Activated T-helper 1 cell treated with Interleukin-2 at 50 U/mL for 16 hours (primary cell): ENCODE results near the gene MTAP.

Source experiments
- DNase-seq: peaks from one replicate; pipeline ENCODE4 v3.0.0-alpha.2; 2020; ENCODE audit warnings: low read depth

Gene MTAP

DNA sequence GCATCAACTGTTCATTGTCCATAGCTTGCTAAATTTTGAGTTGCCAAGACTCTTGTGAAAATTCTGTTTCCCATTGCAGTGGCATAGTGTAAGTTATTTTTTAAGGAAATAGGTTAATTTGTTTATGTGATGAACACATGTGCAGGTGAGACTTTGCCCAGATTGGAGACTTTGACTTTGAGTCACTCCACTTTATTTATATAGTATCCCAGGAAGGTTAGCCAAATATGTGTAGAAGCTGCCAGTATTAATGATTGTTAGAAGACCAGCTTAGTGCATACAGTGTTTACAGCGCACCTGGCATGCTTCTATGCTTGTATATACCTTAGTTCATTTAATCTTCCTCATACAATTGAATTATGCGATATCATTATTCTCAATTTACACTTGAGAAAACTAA, 51.0 kb downstream of the MTAP start:
- DNase-seq = no peak

DNA sequence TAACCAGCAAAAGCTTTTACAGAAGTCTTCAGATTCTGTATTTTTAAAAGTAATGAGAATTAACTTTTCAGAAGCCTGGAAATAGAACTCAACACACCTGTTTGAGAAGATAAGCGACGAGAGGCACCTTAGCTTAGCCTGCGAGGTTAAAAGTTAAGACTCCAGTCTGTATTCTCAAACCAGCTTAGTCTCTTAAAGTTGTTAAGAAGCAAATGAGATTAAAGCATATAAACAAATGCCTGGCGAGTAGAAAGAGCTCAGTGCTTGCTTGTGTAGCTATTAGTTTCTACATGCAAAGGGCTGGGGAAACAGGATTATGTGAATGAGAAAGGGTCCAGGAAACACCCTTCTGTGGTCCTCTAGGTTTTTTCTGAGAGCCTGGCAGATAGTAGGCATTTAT, 51.7 kb downstream of the MTAP start:
- DNase-seq = no peak

DNA sequence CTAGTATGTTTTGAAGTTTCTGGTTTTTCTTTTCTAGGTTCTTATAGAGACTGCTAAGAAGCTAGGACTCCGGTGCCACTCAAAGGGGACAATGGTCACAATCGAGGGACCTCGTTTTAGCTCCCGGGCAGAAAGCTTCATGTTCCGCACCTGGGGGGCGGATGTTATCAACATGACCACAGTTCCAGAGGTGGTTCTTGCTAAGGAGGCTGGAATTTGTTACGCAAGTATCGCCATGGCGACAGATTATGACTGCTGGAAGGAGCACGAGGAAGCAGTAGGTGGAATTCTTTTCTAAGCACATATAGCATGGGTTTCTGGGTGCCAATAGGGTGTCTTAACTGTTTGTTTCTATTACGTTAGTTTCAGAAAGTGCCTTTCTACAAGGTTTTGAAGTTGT, 52.2 kb downstream of the MTAP start:
- no peak for DNase-seq

DNA sequence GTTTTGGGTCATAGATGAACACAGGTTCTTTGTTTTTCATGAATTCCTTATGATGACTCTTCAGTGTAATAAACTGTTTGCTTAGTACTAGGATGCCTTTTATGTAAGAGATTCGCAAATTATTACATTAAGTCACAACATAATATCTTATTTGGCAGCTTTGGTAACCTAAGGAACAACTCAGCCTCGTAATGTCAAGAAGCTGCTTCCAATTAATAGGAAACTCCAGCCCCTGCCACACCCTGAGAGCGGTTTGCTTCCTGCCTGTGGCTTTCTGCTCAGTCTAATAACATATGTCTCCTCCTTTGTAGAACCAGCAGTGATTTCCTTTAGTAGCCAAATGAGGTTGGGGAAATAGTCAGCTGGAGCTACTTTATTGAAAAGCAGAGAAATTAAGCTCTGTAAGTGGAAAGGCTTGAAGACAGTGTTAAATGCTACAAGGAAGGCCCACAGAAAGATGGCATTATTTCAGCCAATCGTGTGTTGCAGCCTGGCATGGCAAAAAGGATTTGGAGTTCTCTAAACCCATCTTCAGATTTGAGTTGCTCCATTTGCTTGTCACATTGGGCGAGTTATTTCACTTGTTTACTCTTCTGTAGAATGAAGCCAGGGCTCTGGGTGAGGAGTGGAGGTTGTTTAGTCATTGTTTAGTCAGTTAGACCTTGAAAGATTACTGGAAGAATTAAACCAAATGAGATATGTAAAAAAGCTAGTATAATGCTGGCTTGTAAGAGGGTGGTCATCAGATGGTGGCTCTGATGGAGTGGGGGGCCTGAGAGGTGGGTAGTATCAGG, 54.1 kb downstream of the MTAP start:
- no peak for DNase-seq

DNA sequence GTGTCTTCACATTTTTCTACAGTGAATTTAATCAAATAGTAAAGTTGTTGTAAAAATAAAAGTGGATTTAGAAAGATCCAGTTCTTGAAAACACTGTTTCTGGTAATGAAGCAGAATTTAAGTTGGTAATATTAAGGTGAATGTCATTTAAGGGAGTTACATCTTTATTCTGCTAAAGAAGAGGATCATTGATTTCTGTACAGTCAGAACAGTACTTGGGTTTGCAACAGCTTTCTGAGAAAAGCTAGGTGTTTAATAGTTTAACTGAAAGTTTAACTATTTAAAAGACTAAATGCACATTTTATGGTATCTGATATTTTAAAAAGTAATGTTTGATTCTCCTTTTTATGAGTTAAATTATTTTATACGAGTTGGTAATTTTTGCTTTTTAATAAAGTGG, 60.4 kb downstream of the MTAP start:
- no peak for DNase-seq

DNA sequence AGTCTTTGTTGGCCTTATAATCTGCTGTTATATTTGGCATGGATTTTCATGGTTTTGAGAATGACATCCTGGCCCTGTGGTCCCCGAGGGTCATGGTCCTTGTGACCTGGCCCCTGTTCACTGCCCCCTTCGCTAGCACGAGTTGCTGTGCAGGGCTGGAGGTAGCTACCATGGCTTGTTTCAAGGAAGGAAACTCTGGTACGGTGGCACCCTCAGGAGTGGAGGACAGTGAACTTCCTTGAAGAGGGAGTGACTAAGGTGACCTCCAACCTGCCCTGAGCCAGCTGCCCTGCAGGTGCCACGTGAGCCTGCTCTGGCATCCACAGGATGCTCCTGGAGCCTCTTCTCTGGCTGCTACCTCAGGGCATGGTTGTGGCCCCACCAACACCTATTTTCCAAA, 62.1 kb downstream of the MTAP start:
- DNase-seq = no peak

DNA sequence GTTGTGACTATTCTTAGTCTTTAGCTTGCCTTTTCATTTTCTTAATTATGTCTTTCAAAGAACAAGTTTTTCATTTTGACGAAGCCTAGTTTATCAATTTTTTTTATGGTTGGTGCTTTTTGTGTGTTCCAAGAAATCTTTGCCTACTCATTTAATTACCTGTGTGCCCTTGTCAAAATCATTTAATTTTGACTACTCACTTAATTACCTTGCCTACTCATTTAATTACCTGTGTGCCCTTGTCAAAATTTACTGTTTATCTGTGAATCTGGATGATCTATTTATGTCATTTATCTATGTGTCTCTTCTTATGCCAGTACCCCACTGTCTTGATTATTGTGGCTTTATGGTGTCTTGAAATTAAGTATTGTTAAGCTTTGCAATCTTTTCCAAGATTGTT, 63.9 kb downstream of the MTAP start:
- DNase-seq = no peak

DNA sequence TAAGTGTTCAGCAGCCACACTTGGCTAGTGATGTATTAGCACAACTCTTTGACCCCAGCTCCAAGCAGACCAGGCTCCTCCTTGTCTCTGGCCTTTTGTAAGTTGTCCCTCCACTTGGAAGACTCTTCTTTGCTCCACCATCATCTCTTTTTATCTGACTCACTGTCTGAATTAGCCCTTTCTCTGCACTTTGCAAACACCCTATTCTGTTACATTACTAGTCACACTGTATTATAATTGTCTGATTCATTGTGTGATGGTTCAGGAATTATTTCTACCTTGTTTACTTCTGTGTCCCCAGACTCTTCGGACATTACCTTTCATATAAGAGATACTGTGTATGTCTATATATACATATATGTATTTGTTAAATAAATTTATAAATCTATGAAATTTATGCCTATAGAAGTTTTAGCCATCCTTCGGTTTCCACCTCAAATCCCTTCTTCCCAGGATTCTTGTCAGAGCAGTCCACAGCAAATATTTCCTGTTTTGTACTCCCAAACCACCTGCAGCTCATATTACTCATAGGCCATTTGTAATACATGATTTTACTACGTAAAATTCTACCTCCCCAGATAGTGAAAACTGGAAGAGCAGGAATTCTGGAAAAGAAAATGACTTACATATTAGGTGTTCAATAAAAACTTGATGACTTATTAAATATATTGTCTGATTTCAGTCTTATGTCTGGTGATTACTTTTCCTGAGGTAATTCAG, 69.0 kb downstream of the MTAP start:
- DNase-seq = no peak

DNA sequence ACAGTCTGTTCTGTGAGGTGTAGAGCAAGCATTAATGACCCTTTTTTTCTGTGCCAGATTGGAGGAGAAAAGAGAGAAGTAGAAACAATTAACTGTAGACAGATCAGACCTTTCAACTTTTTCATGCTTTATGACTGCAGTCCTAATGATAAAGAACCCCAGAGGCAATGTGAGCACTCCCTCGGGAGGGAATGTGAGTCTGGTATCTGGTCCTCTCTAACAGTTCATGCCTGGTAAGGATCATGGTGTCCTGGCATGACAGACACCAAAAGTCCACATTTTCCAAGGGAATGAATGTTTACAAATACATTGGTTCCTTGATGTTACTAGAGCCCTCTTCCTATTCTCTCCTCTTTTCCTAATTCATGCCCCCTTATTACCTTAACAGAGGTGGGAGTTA, 70.3 kb downstream of the MTAP start:
- no peak for DNase-seq

DNA sequence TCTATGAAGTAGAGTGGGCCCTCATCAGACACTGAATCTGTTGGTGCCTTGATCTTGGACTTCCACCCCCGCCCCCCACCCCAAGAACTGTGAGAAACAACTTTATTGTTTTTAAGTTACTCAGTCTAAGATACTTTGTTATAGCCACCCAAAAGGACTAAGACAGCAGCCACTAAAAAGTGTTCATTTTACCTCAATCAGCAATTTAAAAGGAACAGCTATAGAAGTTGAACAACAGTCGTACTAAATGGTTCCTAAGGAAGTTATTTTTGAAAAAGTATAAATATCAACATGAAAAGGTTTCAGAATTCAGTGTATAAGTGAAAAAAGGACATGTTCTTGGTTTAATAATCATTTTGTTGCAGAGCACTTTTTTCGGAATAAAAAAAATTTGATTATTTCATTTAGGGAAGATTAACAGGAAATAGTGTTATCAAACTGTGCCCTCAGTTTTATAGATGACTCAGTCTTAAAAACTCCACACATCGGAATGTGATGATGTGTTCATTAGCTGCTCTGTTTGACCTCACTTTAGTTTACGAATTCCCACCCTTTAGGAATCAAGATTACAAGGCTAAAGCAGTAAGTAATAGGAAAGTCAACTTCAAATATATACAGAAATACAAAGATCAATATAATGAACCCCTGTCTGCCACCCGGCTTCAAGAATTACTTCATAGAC, 71.2 kb downstream of the MTAP start:
- DNase-seq = no peak

DNA sequence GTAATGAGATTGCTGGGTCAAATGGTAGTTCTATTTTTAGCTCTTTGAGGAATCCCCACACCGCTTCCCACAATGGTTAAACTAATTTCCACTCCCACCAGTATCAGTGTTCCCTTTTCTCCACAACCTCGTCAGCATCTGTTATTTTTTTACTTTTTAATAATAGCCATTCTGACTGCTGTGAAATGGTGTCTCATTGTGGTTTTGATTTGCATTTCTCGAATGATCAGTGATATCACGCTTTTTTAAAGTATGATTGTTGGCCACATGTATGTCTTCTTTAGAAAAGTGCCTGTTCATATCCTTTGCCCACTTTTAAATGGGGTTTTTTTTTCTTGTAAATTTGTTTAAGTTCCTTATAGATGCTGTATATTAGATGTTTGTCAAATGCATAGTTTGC, 73.5 kb downstream of the MTAP start:
- DNase-seq = no peak

DNA sequence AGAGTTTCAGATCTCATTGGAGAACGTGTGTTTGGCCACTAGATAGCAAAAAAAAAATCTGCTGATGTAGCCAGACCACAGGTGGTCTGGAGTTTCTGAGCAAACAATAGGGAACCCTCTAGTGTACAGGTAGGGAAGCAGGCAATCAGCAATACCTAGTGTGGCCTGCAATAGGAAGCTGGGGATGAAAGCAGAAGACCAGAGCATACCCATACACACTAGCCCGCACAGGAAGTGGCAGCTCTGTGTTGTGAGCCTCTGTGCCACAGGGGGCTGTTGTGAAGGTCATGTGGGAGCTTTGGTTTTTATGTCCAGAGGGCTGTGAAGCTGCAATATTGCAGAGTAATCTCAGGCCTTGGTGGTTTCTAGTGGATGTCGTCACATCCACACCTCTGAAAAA, 81.2 kb downstream of the MTAP start:
- DNase-seq = no peak

DNA sequence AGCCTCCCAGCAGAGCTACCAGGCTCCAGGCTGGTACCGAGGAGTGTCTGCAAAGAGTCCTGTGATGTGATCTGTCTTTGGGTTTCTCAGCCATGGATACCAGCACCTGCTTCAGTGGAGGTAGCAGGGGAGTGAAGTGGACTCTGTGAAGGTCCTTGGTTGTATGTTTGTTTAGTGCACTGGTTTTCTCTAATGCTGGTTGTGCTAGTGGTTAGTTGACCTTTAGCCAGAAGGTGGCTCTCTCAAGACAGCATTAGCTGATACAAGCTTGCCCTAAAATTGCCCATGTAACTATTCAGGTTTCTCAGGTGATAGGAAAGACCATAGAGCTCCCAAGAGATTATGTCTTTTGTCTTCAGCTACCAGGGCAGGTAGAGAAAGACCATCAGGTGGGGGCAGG, 87.2 kb downstream of the MTAP start:
- no peak for DNase-seq

DNA sequence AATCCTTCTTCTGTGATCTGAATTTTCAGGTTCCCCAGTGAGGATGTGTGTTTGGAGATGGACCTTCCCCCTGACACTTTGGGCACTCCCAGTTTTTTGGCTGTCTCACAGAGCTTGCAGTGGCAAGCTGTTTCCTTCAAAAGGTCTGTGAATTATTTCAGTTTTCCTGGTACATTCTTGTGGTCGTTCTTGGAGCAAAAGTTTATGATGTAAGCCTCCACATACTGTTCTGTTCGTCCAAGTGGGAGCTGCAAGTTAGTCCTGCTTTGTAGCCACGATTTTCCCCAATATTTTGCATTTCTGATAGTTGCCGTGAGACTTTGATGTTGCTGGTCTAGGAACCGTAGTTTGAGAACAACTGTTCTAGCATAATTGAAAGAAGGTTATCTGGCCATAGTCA, 88.3 kb downstream of the MTAP start:
- DNase-seq = no peak

DNA sequence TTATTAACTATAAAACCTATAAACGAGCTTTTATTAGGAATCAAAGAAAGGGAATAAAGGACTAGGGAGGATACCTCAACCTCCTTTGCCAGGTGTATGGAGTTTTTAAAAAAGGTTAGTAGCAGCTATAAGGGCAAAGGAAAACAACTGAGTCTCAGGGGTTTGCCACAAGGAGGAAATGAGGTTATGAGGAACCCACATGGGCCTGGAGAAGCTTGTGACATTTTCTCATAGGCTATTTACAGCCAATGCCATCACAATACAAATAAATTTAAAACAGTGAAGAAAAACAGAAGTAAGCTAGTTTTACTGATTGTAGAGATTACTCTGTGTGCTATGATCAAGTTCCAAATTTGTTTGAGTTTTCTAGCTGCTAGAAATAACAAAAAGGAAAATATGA, 99.1 kb downstream of the MTAP start:
- DNase-seq = no peak

DNA sequence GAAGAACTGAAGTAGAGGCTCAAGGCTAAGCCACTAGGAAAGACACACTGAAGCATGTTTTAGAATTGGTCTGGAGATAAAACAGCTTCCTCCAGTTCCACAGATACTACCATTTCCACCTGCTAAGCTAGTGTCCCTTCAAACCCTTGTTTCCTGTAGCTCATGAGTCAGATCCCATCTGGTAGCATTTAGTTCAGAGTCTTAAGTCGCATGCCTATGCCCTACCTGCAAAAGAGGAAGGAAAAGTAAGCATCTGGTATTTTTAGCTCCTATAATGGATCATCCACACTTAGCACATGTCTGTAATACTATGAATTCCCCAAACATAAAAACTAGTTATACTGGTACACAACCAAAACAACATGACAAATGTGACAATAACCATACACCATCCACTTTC, 99.7 kb downstream of the MTAP start:
- no peak for DNase-seq

DNA sequence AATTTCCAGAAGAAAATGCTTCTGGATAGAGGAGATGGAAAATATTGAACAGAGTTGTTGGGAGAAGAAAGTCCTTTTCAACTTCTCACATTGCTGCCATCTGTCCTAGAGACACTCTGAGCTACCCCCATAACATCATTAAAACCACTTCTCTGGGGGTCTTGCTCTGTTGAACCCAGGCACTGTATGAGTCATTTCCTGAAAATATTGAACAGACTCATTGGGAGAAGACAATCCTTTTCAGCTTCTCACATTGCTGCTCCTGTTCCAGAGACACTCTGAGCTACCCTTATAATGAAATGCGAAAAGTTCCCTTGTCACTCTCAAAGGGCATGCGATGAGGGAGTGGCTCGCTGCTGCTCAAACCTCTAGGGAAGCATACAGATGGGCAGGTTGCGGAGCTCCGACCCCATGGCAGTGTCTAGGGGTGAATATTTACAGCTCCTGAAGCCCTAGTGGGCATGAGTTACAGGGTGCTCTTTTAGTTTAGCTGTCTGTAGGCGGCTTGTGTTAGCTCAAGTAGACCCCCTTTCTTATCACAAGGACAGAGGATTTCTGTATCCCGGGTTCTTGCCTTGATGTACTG, 101.0 kb downstream of the MTAP start:
- DNase-seq = no peak

DNA sequence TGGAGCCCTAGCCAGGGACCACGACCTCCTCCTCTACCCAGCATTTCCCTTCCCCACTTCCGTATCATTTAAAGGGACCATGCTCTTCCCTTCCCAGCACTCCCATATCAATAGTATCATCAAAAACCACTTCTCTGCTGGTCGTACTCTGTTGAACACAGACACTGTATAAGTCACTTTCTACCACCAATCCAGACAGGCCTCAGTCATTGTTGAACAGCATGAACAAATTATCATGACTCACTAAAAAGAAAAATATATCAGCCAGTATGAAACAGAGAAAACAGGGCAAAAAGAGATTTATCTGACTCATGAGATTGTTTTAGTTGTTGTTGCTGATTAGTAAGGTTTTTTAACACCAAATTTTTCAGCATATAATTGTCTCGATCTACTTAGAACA, 101.9 kb downstream of the MTAP start:
- no peak for DNase-seq

DNA sequence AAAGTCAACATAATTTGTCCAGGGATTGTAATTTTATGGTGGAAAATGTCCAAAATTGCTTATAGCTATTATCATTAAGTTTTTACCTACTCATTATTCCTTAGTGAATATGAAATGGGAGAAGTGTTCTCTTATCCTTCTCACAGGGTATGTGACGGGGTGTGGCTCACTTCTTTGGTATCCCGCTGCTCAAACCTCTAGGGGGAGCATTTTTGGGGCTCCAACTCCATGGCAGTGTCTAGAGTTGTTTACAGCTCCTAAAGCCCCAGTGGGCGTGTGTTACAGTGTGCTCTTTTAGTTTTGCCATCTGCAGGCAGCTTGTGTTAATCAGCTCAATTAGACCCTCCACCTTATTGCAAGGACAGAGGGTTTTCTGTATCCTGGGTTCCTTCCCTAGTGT, 102.3 kb downstream of the MTAP start:
- DNase-seq = no peak

DNA sequence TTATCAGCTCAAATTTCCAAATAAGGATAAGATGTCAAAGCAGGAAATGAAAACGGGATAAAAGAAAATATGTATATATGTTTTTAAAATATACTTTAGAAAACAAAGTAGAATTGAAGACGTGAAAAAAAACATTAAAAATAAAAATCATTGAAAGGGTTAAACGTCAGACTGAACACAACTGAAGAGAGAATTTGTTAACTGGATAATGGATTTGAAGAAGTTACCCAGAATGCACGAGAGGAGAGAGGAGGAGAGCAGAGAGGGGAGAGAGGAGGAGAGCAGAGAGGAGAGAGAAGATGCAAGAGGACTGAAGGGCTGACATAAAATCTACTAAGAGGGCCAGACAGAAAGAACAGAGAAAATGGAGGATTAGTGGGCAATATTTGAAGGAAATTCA, 103.8 kb downstream of the MTAP start:
- DNase-seq = no peak

DNA sequence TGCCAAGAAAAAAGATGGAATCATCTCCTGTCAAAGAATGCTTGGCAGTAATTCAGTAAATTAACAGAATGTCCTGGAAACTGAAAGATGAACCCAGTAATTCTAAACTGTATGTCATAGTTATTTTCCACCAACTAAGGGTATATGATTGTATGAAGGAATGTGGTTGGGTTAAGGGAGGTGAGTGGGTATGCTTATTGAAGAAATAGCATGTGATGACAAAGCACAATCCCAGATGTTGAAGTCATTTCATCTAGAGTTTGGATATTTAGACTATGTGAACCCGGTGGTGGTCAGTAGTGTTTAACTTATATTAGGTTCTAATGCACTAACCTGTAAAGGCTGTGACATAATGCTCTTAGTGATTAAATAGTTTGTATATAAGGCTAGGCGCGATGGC, 104.4 kb downstream of the MTAP start:
- DNase-seq = no peak

DNA sequence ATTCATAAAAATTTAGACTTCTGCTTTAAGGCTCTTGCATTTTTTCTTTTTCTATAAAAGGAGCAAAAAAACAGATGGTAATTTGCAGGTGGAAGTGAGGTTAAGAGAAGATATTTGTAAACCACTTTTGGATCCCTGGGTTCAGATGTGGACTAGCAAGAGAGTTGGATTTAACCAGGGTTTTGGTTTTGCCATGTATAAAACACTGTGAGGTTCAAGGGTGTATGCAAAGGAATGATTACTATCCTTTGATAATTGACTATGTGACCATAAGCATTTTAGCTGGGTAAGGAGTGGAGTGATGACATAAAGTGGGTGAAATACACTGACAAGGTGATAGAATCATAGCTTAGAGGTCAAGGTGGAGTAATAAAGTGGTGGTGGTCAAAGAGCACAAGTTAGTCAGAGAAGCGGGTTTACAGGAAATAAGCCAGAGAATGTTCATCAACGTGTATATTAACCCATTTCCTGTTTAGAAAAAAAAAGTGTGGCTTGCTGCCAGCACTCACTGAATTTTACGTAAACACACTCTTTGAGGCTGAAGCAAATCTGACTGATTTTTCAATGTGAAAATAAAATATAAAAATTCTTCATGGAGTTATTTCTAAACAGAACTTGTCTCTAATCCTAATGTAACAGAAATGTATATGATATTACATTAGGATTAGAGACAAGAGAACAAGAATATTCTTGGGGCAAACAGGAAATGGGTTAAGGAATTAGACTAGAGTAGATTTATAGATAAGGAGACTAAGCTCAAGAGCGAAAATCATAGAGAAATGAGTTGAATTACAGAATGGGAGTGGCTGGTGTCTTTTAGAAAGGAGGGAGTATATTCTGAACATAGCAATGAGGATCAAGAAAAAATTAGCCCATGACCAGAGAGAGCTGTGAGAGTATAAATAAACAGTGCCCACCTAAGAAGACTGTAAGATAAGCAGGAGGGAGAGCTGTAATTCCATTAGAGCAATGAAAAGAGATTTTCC, 117.2 kb downstream of the MTAP start:
- peak; percentile 2 for DNase-seq
